NCI-H2171 (cell line): ENCODE data around the gene RORC.
A peak's percentile ranks its signal among the peaks of the same experiment; 100 is the strongest.

Experiments used
- DNase-seq: peaks from one replicate; lab custom pipeline; 2025; lab: John Stamatoyannopoulos, UW

RORC gene

DNA sequence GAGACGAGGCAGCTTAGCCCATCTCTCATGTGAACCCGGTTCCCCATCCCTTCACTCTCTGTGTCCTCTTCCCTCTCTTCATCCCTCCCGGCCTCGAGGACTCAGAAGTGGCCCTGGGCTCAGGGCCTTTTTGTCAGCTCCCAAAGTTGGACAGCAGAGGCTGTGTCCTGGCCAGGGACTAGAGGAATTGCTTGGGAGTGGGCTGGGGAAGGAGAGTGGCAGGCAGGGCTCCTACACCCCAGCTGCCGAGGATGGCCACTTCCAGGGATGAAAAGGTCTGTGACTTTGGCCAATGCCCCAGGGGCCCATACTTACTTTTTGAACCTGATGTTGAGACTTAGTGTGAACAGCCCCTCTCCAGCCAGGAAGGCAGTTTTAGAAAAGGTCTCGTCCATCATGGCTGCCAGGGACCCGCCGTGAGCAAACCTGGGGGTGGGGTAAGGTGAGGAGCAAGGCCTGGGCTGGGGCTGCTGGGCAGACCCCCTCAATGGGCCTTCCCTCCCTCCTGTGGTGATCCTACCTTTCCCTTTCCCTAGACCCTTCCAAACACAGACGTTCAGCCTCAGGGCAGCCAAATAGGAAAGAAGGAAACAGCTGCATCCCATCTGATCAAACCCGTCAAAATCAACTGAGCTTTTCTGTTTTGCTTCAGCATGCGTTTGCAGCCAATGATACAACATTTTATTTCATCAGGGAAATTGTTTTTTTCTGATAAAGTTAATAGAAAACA, 16.4 kb upstream of the RORC start:
- no peak for DNase-seq

- no peak for DNase-seq
These were observed 15.2 kb upstream of the RORC start for GRCh38 chr1:151846686-151847237.

- no peak for DNase-seq
These were observed 14.5 kb upstream of the RORC start for GRCh38 chr1:151846062-151846568.

DNA sequence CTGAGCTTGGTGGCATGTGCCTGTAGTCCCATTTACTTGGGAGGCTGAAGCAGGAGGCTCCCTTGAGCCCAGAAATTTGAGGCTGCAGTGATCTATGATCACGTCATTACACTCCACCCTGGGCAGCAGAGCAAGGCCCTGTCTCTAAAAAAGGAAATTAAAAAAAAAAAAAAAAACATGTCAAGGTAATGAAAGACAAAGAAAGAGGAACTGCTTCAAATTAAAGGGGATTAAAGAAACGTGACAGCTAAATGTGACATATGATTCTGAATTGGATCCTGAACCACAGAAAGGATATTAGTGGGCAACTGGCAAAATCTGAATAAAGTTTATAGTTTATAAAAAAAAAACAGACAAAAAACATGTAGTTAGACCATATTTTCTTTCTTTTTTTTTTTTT, 11.8 kb upstream of the RORC start:
- DNase-seq, result no peak

DNA sequence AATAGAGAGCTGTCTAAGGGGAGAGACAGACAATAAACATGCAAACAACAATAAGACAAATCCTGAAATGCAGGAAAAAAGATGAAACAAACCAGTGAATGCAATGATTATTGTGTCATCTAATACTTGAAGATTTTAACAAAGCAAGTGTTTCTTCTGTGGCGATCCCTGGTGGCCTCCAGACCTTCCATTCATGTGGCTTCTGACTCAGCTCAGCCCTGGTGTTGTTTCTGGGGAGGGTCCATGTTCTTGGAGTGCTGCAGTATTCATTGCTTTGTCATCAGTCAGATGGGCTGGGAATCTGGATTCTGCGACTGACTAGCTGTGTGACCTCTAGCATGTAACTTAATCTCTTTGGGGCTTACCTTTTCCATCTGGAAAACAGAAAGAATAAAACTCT, 9.5 kb upstream of the RORC start:
- no peak for DNase-seq

DNA sequence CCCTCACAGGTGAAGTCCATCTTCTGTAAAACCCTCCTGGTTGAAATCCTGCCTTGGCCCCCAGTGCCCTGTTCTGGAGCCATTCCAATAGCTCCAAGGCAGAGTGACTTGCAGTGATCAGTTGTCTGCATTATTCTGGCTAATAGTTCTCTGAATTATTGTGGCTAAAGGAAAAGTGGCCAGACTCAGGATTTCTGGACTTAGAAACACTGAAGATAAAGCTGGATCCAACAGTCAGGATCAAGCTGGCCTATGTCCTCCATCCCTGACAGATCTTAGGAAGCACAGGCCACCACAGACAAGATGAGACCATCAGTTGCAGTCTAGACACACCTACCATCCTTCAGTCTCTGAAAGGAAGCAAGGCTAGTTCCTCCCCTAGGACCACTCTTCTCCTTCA, 8.8 kb upstream of the RORC start:
- no peak for DNase-seq

GRCh38 chr1:151839457-151840403, 8.1 kb upstream of the RORC start, which contains the start of gene C2CD4D:
TSS of gene C2CD4D (minus strand) at chr1:151839820. CDS start at chr1:151838989, 831 bp downstream.
- DNase-seq, result peak; percentile 17

- no peak for DNase-seq
These were observed 7.4 kb upstream of the RORC start for GRCh38 chr1:151839082-151839412.

GRCh38 chr1:151838222-151839081, 6.8 kb upstream of the RORC start:
- no peak for DNase-seq

DNA sequence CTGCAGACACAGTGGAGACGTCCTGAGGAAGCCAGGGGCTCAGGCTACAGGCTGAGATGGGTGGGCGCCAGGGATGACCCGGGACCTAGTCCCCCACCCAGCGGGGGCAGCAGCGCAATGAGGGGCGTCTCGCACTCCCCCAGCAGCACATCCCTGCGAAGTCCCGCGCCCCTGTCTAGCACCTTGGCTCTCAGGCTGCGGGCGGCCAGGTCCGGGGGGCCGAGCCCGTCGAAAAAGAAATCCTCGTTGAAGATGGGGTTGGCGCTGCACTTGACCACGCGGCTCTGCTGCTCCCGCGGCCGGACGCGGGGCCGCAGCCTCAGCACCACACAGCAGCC, 6.3 kb upstream of the RORC start:
- DNase-seq, result no peak

DNA sequence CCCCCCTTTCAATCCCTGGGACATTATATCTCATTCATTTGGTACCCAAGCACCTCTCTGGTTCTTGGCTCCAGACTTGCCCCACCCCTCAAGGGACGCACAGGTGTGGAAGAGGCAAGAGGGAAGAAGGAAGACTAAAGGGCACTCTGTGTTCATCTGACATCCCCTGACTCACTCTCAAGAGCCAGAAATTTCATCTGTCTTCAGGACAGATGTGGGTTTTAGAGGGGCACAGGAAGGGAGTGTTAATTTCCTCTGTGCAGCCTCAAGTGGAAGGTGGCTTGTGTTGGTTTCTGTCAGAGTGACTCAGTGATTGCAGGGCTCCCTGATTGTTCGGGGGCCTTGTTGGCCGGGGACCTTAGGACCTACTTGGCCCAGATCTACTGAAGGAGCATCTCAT, 5.6 kb upstream of the RORC start:
- no peak for DNase-seq

DNA sequence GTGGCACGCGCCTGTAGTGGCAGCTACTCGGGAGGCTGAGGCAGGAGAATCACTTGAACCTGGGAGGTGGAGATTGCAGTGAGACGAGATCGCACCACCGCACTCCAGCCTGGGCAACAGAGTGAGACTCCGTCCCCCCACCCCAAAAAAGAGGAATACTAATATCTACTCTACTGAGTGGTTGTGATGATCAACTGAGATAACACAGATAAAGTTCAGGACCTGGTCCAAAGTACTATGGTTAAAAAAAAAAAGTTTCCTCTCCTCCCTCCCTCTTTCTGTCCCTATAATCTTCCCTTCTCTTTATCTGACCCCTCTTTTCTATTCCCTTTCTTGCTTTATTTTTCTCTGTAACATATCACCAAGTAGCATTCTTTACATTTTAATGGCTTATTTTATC, 4.0 kb upstream of the RORC start:
- DNase-seq, result no peak

- DNase-seq, result no peak
These were observed 2.6 kb upstream of the RORC start for GRCh38 chr1:151834239-151834638.

GRCh38 chr1:151833172-151833900, 1.7 kb upstream of the RORC start:
- DNase-seq, result no peak

- DNase-seq, result peak; percentile 27
These were observed 847 bp upstream of the RORC start for GRCh38 chr1:151832318-151832980.

- no peak for DNase-seq
These were observed 378 bp downstream of the RORC start for GRCh38 chr1:151831256-151831591.

- DNase-seq, result no peak
These were observed 1.5 kb downstream of the RORC start for GRCh38 chr1:151830055-151830454.

DNA sequence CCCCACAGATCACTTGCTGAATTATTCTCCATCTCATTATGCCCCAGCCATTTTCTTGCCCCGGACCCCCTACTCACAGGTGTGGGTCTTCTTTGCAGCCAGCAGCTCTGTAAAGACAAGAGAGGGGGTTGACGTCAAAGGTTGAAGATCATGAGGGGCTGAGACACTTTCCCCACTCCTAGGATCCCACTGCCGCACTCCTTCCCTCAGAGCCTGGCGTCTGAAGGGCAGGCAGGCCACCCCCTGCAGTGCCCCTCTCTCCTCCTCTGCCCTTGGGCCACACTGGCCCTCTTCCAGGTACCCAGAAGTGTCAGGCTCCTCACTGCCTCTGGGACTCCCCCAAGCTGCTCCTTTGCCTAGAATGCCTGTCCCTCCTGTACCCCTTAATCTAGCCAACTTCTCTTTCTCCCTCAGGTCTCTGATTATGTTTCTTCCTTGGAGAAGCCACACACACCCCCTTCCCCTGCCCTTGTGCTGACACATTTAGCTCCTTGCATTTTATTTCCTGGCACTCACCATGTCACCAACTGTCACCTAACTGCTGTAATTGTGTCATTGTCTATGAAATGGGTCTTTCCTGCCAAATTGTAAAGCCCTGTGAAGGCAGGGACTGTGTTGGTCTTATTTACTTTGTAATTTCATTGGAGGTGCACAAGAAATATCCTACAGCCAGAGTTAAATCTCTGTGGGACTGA, 2.1 kb downstream of the RORC start:
- no peak for DNase-seq

DNA sequence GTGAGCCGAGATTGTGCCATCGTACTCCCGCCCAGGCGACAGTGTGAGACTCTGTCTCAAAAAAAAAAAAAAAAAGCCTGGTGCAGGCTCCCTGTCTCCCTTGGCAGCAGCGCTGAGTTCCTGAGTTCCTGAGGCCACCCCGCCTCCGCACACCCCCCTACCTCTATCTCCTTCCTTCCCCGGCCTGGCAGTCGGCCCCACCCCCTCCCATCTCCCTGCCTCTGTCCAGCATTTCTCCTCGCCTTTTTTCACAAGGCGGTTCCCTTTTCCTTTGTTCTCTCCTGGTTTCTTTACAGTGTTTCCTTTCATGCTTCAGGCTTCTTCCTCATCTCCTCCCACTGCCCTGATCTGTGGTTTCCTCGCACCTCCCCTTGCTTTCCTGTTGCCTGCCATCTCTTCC, 2.7 kb downstream of the RORC start:
- DNase-seq, result no peak

DNA sequence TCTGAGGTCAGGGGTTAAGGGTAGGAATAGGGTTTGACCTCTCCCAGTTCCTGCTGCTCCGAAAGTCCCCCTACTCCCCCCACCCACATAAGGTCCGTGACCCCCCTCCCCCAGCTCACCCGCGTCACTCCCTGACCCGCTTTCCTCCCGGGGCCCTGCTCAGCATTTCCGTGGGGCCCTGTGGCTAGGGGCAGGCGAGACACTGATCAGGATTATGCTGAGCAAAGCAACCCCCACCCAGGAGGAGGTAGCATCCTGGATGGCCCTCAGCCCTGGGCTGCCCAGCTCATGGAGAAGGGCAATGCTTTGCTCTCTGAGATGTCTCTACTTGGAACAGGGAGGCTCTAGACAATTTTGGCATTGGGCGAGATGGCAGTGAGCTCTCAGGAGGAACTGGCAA, 3.7 kb downstream of the RORC start:
- DNase-seq, result no peak
